Ovary (tissue), 3 donors: ENCODE data around the gene MECP2.

Experiments used
- CTCF ChIP-seq, 3 donors: fragments of 450-650 bp in 2 of 3; fragments of 200-600 bp in 1 of 3; IDR thresholded peaks; one replicate each; pipeline versions ENCODE4 v1.5.1 to v1.8.0; 2016 to 2022; ENCODE audit warnings: antibody characterized with exemption in 3 of 3, mild to moderate bottlenecking in 1 of 3
- EP300 ChIP-seq: sonication (generic); formaldehyde crosslinking; IDR thresholded peaks from one replicate; pipeline ENCODE4 v1.6.1; 2017; ENCODE audit warnings: antibody characterized with exemption
- POLR2A ChIP-seq: fragments of 450-650 bp; IDR thresholded peaks from one replicate; pipeline ENCODE4 v1.6.1; 2017; ENCODE audit warnings: antibody characterized with exemption, mild to moderate bottlenecking, moderate library complexity
- donor health status: DM: no; HTN: no; CAD: no.

DNA sequence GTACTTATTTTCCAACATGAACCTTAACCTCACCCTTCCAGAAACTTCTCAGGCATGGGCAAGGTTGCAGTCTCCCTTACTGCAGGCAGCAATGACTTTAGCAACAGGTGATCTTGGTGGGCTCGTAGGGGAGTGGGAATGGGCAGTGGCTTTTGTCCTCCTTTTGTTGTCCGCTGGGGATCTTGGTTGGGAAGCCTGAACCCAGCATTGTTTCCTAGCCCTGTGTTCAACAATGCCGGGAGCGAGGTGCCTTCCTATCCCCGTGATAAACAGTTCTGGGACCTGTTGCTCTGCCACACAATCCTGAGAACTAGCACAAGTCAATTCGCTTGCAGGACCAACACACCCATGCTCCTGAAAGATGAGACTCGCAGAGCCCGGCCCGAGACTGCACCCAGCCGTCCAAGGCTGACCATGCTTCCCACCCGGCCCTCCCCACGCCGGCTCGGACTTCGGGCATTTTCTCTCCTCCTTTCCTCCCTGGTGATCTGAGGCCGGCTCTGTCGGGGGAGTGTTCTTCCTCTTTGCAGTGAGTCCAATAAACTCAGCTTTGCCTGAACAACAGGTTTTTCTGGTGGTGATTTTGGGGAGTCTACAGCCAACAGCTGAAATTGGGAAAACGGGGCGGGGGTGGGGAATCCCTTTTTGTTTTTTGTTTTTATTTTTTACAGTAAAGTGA, 98.0 kb downstream of the MECP2 start:
- TF ChIP-seq CTCF (IDR thresholded peaks at IDR 0.05) (no peak), POLR2A (no peak), EP300 (no peak)
